Upper lobe of left lung (tissue), 6 donors: Measurements from ENCODE around the gene UBE2E3. TPM values are rescaled to one million over a fixed set of nuclear protein-coding genes. Genes with fewer than 3 reads are reported as not detected.
A peak's percentile ranks its signal among the peaks of the same experiment; 100 is the strongest.

Source experiments
- ATAC-seq, 2 donors: fragments of 200-7000 bp; cut with Tn5 transposase; one replicate each; pipeline ENCODE4 v1.9.1; 2022; ENCODE audit warnings: mild to moderate bottlenecking in 2 of 2, moderate library complexity in 2 of 2; ENCODE audit not compliant: low FRiP score in 2 of 2
- DNase-seq, 2 donors: peaks; one replicate each; pipeline ENCODE4 v3.0.0-alpha.2; 2019 to 2020
- H3K27ac ChIP-seq, 4 donors: fragments of 200-600 bp; sonication (generic); one replicate each; pipeline ENCODE4 v1.5.1; 2016 to 2019
- H3K27me3 ChIP-seq, 4 donors: fragments of 200-600 bp; sonication (generic); one replicate each; pipeline ENCODE4 v1.5.1; 2017 to 2019
- H3K36me3 ChIP-seq, 4 donors: fragments of 200-600 bp; sonication (generic); one replicate each; pipeline ENCODE4 v1.5.1; 2016 to 2019
- H3K4me1 ChIP-seq, 4 donors: fragments of 200-600 bp; sonication (generic); one replicate each; pipeline ENCODE4 v1.5.1; 2018 to 2019
- H3K4me3 ChIP-seq, 4 donors: fragments of 200-600 bp; sonication (generic); one replicate each; pipeline ENCODE4 v1.5.1; 2017 to 2019; ENCODE audit warnings: mild to moderate bottlenecking in 2 of 4, moderate library complexity in 1 of 4
- H3K9me3 ChIP-seq, 4 donors: fragments of 200-600 bp; sonication (generic); one replicate each; pipeline ENCODE4 v1.5.1; 2018 to 2019
- CTCF ChIP-seq, 6 experiments: fragments of 450-650 bp in 4 of 6; fragments of 200-600 bp in 2 of 6; sonication (generic) in 2 of 6; IDR thresholded peaks; one replicate each; pipeline ENCODE4 v1.5.1; 2016 to 2019; ENCODE audit warnings: antibody characterized with exemption in 6 of 6
- EP300 ChIP-seq, 4 donors: sonication (generic); formaldehyde crosslinking; IDR thresholded peaks; one replicate each; pipeline ENCODE4 v1.5.1; 2017; ENCODE audit warnings: antibody characterized with exemption in 4 of 4, control low read depth in 2 of 4
- POLR2A ChIP-seq, 4 donors: fragments of 450-650 bp; IDR thresholded peaks; one replicate each; pipeline ENCODE4 v1.5.1; 2016 to 2017; ENCODE audit warnings: antibody characterized with exemption in 4 of 4, mild to moderate bottlenecking in 2 of 4
- POLR2AphosphoS5 ChIP-seq, 2 donors: sonication (generic); formaldehyde crosslinking; IDR thresholded peaks; one replicate each; pipeline ENCODE4 v1.5.1; 2017; ENCODE audit warnings: antibody characterized with exemption in 2 of 2
- WGBS, 2 donors: methylation state at CpG; one replicate each; pipeline ENCODE4 v1.1.5; 2017 to 2018; 5-methylcytosine and 5-hydroxymethylcytosine counted together
- total RNA-seq, 6 donors: library from RNA; depleted of rRNA in 4 of 6; stranded (reverse); fragments of >200 nt in 4 of 6; gene quantifications; one replicate each; pipeline versions ENCODE4 v1.1.0 to v1.2.1, GENCODE V29; 2016 to 2021
- donor health status: DM: no; HTN: no; CAD: no; lungs with moderate emphysema.
- donor health status: DM: no; HTN: yes; CAD: no; lungs with severe emphysema.

The UBE2E3 gene
- total RNA-seq, 6 donors from 2014 or later = 39.6 to 178 (median 45.4) TPM

GRCh38 chr2:181054843-181055242 lies 74.4 kb downstream of the UBE2E3 start:
- ATAC-seq = no peak
- H3K4me3 ChIP-seq = no peak overlapping the region
- no peaks in the 10 kb centered on the region for H3K4me1 ChIP-seq
- WGBS, 2 donors = 53 to 66% methylated on average over 2 of the region's 2 CpGs
- no peak overlapping the region for H3K27ac ChIP-seq
- DNase-seq = no peak
- TF ChIP-seq POLR2AphosphoS5 (IDR thresholded peaks at IDR 0.05) = no peak
- no peak for TF ChIP-seq CTCF (IDR thresholded peaks at IDR 0.05)
- TF ChIP-seq EP300 (IDR thresholded peaks at IDR 0.05) = no peak
- TF ChIP-seq POLR2A (IDR thresholded peaks at IDR 0.05) = no peak
- no peaks in the 10 kb centered on the region for H3K36me3 ChIP-seq
- H3K9me3 ChIP-seq = no peaks in the 10 kb centered on the region
- no peaks in the 10 kb centered on the region for H3K27me3 ChIP-seq

- H3K4me1 ChIP-seq = no peaks in the 10 kb centered on the region
- DNase-seq (no peak), ATAC-seq (peak in 1 of 2 donors; percentile 66)
- no peak overlapping the region for H3K27ac ChIP-seq
- WGBS, 2 donors = 68 to 76% methylated on average over 7 of the region's 7 CpGs
- H3K4me3 ChIP-seq = no peak overlapping the region
- H3K9me3 ChIP-seq = no peaks in the 10 kb centered on the region
- no peaks in the 10 kb centered on the region for H3K27me3 ChIP-seq
- no peaks in the 10 kb centered on the region for H3K36me3 ChIP-seq
- TF ChIP-seq EP300 (IDR thresholded peaks at IDR 0.05) = no peak
- no peak for TF ChIP-seq POLR2A (IDR thresholded peaks at IDR 0.05)
- TF ChIP-seq POLR2AphosphoS5 (IDR thresholded peaks at IDR 0.05) = no peak
- peak; percentile 32 to 58 (median 42) for TF ChIP-seq CTCF (IDR thresholded peaks at IDR 0.05)
Observed at GRCh38 chr2:181058378-181059269, 78.2 kb downstream of the UBE2E3 start.

DNA sequence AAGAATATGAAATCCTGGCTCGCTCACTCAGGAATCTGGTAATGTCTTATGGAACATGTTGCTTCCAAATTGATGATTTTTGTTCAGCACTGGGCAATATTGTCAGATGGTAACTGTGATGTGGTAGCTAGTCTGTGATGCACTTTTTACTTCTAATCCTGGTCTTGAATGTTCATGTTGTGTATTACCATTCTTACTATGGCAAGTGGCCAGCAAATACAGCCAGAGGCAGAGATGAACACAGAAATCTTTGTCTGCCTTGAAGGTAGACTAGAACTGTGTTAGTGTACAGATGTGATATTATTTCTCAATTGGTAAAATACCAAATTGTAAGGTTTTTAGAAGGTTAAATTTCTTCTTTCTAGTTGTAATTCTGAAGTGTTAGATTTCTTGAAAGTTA lies 83.3 kb downstream of the UBE2E3 start:
- Histone ChIP-seq H3K4me3 (no peak overlapping the region), H3K9me3 (no peaks in the 10 kb centered on the region), H3K4me1 (no peaks in the 10 kb centered on the region), H3K27me3 (no peaks in the 10 kb centered on the region), H3K36me3 (no peaks in the 10 kb centered on the region), H3K27ac (no peak overlapping the region)
- no peak for TF ChIP-seq EP300 (IDR thresholded peaks at IDR 0.05)
- no peak for TF ChIP-seq POLR2AphosphoS5 (IDR thresholded peaks at IDR 0.05)
- TF ChIP-seq POLR2A (IDR thresholded peaks at IDR 0.05) = no peak
- TF ChIP-seq CTCF (IDR thresholded peaks at IDR 0.05) = no peak
- 0 to 100% methylated on average over 1 of the region's 1 CpG for WGBS, 2 donors
- no peak for ATAC-seq
- no peak for DNase-seq

GRCh38 chr2:181065458-181065857 lies 85.1 kb downstream of the UBE2E3 start:
- no peaks in the 10 kb centered on the region for H3K9me3 ChIP-seq
- H3K27ac ChIP-seq = no peak overlapping the region
- ATAC-seq = no peak
- no peaks in the 10 kb centered on the region for H3K27me3 ChIP-seq
- no peaks in the 10 kb centered on the region for H3K36me3 ChIP-seq
- TF ChIP-seq EP300 (IDR thresholded peaks at IDR 0.05) (no peak), POLR2AphosphoS5 (IDR thresholded peaks at IDR 0.05) (no peak), CTCF (IDR thresholded peaks at IDR 0.05) (no peak)
- H3K4me1 ChIP-seq = peaks cover 0 to 5% (median 3%) of the 10 kb centered on the region in 4 donors
- H3K4me3 ChIP-seq = no peak overlapping the region
- no peak for DNase-seq

DNA sequence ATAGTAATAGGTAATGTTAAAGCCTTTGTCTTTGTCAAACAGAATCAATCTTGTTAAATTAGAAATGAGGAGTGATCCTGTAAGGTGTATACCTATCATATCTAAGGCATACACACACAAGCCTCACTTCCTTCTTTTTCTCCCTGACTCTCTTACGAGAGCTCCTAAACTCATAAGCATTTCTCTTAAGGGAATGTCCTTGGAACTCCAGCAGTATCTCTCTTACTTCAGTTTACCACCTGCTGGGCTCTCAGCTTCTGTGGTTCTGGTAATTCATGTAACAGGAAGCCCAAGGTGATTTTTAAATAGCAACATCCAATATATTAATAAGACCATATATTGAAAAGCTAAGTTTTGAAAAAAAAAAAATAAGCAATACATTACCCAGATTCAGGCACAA lies 85.9 kb downstream of the UBE2E3 start:
- no peaks in the 10 kb centered on the region for H3K9me3 ChIP-seq
- H3K36me3 ChIP-seq = no peaks in the 10 kb centered on the region
- H3K27ac ChIP-seq = no peak overlapping the region
- no peak for DNase-seq
- 89 to 95% methylated on average over 1 of the region's 1 CpG for WGBS, 2 donors
- H3K4me1 ChIP-seq = peaks cover 0 to 5% (median 3%) of the 10 kb centered on the region in 4 donors
- no peak for ATAC-seq
- no peak overlapping the region for H3K4me3 ChIP-seq
- TF ChIP-seq CTCF (IDR thresholded peaks at IDR 0.05) (no peak), POLR2AphosphoS5 (IDR thresholded peaks at IDR 0.05) (no peak), POLR2A (IDR thresholded peaks at IDR 0.05) (no peak), EP300 (IDR thresholded peaks at IDR 0.05) (no peak)
- H3K27me3 ChIP-seq = no peaks in the 10 kb centered on the region
